Stimulated activated CD4-positive, alpha-beta T cell treated with anti-CD3 and anti-CD28 coated beads, TNF-alpha, amount 100 ng/mL, for 1 hour (primary cell): ENCODE results near the gene CPNE4.

Experiments used
- DNase-seq, 3 donors: peaks; one replicate each; pipeline ENCODE4 v3.0.0-alpha.2; 2020; ENCODE audit warnings: low read depth in 3 of 3, low spot score in 1 of 3

Gene CPNE4

DNA sequence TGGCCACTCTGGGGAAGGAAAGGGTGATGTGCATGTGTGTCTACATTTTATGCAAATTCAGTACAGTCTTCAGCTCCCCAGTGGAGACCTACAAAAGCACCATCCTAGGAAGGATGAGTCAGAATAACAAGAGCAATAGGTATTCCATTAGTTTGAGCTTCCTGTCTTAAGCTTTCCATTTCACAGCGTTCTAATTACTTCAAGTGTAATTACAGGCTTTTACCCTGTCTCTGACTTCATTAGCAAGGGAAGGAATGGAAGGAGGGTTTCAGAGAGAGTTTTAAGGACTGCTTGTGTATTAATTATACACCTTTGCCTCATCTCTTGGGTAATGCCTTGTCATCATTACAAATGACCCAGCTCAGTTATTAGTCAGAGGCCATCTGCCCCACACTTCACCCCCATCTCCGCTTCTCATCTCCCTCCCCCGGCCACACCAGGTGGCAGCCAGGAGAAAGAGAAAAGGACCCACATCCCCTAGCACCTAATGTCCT lies 329.2 kb downstream of the CPNE4 start:
- no peak for DNase-seq

DNA sequence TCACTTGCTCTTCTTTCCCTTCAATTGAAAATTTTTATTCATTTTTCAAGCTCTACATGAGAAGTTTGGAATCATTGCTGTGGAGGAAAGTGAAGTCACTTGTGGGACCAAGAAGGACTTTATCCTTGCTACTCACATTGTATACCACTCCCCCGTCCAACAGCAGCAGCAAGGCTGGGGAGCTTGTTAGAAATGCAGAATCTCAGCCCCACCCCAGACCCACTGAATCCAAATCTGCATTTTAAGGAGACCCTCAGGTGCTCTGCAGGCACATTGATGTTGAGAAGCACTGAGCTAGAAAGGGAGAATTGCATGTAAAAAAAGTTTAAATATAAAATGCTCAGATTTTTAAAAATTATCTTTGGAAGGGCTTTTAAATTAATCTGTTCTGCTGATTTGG lies 329.7 kb downstream of the CPNE4 start:
- no peak for DNase-seq

DNA sequence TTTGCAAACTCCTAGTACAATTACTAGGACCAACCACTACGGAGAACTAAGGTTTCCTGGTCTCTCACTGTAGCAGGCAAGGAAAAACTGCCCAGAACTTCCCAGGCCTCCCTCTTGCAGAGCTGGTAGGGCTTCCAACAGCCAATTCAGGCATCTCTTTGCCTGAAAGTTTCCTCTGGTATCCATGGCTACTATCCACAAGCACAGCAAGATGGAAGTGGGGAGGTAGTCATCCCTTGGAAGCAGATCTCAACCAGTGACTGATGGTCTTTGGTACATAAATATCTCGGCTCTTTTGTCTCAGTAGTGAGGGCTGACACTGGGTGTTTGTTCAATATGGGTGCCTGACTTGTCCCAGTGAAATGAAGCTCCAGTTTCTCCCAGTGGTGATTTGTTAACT lies 330.7 kb downstream of the CPNE4 start:
- no peak for DNase-seq

DNA sequence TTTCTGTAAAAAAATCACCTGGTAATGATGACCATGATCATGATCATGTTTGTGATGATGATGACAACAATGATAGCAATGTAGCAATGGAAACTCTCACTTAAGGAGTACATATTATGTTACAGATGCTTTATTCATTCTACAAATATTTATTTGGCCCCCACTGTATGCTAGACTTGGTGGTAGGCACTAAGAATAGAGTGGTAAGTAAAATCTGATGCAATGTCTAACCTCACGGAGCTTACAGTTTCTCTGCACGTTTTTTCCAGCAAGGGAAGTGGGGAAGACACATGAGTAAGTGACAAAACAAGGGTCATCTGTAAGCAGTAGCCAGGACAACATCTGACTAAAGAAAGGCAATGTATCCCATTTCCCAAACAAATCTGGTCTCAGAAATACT lies 332.7 kb downstream of the CPNE4 start:
- no peak for DNase-seq

DNA sequence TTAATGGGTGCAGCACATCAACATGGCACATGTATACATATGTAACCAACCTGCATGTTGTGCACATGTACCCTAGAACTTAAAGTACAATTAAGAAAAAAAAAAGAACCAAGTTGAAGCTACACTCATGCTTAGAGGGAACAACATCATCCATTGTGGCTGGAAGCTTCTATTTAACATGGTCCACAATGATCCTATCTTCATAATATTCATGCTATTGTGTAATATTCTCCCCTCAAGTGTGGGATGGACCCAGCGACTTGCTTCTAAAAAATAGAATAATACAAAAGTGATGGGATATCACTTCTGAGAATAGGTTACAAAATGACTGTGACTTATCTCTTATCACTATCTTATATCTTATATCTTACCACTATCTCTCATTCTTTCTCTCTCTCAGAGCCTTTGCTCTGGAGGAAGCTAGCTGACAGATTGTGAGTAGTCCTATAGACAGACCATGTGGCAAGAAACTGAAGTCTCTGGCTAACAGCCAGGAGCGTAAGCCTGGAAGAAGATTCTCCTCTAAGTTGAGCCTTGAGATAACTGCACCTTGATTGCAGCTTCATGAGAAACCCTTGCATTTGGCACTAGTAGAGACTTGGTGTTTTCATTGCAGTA lies 333.6 kb downstream of the CPNE4 start:
- DNase-seq = no peak

DNA sequence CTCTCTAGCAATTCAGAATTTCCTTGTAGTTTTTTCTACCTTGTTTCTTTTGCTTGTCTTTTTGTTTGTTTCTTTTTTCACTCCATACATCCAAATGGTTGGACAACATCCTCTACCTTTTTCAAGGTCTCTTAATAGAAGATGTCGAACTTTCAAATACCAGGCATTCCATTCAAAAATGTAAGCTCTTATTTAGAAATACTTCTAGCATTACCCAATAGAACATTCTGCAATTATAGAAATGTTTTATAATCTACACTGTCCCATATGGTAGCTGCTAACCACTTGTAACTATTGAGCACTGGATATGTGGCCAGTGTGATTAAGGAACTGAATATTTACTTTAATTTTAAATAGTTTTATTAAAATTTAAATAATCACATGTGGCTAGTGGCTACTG lies 335.8 kb downstream of the CPNE4 start:
- DNase-seq = no peak

DNA sequence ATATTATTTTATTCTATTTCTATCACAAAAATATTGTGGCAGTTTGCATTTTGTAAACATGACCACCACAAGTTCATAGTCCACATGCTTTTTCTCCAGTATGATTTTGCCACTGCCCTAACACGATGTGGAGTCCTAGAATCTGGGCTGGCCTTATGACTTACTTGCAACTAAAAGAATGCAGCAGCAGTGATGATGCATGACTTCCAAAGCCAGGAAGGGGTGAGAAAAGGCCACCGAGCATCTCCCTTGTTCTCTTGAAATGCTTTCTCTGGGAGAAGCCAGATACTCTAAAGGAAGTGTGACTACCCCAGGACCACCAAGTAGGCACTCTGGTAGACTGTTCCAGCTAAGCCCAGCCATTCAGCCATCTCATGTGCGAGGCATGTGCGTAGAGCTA lies 340.4 kb downstream of the CPNE4 start:
- DNase-seq = no peak

DNA sequence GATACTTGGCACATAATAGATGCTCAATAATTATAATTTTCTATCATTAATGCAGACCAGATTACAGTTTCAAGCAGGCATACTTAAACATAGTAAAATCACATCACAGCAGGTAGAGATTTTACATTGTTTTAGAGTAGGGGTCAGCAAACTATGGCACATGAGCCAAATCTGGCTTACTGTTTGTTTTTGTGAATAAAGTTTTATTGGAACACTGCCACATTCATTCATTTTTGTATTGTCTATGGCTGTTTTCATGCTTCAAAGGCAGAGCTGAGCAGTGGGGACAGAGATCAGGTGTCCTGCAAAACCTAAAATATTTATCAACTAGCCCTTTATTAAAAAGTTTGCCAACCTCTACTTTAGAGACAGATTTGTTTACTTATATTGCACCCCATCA lies 342.5 kb downstream of the CPNE4 start:
- DNase-seq = no peak

DNA sequence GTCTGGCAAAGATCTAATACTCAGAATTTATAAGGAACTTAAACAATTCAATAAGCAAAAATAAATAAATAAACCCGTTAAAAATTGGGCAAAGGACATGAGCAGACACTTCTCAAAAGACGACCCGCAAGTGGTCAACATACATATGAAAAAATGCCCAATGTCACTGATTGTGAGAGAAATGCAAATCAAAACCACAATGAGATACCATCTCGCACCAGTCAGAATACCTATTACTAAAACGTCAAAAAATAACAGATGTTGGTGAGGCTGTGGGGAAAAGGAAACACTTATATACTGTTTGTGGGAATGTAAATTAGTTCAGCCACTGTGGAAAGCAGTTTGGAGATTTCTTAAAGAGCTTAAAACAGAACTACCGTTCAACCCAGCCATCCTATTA lies 344.0 kb downstream of the CPNE4 start:
- no peak for DNase-seq

DNA sequence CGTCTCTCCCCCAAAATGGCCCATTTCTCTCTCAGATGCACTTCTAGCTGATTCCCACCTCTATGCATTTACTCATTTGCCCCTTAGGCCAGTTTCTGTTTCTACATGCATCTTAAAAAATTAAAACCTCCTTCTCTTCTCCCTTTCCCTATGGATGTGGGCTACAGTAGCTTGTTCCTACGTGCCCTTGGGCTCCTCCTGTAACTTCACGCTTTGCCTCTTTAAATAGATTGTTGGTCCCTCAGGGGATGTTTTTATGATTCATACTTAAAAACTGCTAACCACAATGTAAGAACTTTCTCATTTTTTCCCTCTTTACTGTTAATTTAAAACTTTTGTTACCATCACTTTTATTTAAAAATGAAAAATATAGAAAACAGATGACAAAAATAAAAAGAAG lies 346.4 kb downstream of the CPNE4 start:
- DNase-seq = no peak

DNA sequence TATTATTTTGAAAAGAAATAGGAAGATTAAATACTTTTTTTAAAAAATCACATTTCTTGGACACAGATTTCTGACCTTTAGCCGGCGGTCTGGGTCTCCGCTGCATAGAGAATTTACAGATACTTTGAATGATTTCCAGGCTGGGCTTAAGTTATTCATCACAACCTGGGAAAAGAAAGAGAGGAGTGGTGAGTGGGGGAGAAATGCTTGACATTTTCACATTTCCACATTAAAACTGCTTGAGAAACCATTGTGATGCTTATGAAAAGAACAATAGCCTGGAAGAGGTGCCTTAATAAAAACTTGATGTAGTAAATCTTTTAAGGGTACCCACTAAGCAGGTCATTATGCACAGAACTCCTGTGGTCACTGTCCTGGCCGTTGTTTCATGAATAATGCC lies 365.2 kb downstream of the CPNE4 start:
- no peak for DNase-seq

DNA sequence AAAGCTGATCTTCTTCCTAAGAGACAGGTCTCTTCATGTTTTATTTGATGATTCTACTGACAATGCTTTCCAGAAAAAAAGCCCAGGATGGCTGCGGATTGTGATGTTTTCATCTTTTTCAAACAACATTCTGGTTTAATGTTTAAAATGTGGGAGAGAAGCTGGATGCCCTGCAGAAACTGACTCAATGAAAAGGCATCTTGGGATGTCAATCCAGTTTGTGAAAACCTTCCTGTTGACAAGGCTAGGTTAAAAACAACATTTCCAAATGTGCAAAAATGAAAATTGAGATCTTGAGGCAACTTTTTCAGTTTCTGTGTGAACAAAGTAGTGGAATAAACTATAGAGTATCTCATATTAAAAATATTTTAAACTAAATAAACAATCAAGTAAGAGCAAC lies 376.0 kb downstream of the CPNE4 start:
- no peak for DNase-seq

DNA sequence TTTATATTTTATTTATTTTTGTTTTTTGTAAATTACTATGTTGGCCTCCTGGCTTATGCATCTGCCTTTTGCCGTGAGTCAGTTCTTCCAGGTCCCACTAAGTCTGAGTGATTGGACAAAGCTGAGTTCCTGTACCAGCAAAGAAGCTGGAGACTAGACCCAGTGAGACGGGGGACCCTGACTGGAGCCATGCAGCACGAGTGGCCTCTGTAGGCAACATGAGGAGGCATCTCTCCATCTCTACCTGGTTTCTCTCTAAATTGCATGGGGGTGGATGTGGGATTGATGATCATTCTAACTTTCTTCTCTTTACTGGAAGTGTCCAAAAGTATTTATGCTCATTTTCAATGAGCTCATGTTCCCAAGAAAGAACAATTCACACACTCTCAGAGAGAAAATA lies 376.7 kb downstream of the CPNE4 start:
- no peak for DNase-seq

DNA sequence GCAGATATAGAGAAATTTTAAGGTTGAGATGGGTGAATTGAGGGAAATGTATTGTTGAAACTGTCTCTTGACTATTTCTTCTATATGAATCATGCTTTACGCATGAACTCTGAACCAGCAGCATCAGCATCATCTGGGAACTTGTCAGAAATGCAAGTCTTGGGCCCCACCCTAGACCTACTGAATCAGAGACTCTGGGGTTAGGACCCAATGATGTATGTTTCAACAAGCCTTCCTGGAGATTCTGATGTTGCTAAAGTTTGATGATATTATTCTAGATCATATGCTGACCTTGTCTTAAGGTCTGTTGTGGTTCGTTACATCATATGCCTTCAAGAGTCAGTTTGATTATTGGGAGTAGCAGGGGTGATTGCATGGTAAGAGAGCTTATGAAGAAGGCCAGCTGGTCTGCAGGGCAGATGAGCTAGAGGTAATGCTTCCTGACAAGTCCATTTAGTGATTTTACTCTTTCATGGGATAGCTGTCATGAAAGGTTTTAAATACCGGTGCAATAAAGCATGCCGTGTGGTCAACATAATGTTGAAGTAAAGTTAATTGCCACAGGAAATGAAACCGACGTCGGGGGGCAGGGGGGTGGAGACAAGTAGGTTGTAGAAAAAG lies 379.6 kb downstream of the CPNE4 start:
- no peak for DNase-seq

DNA sequence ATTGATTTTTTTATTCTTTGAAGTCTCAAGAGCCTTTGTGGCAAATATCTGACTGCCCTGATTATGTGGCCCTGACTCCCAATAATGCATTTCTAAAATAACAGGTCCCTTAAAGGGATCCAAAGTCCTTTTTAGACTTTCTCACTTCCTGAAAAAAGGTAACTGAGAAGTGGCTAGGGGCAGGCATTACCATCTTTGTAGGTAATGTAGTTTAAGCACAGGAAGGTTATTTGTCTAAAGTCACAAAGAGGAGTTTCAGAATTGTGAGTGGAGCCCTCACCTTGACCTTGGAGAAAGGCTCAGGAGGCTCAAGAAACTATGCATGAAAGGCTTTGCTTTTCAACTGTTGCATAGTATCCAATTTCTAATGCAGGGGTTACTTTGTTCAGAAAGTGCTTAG lies 389.2 kb downstream of the CPNE4 start:
- no peak for DNase-seq

DNA sequence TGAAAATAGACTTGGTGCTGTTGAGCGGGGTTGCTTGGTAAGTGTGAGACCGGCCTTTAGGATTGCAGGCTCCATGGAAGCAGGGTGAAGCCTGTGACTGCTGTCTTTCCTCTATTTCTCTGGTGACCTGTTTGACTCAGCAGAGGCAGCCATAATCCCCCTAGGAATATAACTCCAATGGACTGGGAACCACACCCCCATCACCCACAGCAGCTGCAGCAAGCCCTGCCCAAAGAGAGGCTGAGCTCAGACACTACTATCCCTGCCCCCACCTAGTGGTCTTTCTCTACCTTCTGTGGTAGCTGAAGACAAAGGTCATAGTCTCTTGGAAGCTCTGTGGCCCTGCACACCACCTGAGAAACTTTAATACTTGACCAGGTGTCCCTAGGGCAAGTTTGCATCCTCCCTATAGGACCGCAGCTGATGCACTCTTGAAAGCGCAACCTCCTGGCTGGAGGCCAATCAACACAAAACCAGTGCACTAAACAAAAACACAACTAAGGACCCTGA lies 398.5 kb downstream of the CPNE4 start:
- DNase-seq = no peak

DNA sequence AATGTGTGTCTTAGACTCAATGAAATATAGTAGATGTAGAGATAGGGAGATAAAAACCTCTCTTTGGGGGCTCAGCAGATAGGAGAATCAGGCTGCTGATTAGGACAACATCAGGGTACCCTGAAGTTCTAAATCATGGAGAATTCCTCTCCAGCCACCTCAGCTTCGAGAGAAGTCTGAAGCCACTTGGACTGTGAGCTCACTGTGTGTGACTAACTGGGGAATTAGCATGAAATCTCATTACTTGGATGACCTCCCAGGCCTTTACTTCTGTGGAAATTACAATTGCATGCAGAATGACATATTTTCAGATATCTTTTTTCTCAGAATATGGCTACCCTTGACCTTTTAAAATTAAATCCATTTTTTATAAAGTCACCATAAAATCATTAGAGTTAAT lies 404.0 kb downstream of the CPNE4 start:
- DNase-seq = no peak

DNA sequence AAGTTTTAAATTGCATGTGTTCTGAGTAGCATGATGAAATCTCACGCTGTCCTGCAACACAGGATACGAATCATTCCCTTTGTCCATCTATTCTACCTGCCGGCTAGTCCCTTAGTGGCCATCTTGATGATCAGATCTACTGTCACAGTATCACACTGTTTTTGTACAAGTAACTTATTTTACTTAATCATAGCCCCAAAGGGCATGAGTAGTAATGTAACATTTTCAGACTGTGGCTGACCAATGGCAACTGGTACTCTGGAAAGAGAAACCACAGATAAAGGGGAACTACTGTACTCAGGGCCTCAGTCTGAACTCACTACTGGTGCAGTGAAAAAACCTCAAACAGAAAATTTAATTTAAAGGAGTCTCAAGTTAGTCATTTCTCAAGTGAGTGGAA lies 404.7 kb downstream of the CPNE4 start:
- DNase-seq = no peak

DNA sequence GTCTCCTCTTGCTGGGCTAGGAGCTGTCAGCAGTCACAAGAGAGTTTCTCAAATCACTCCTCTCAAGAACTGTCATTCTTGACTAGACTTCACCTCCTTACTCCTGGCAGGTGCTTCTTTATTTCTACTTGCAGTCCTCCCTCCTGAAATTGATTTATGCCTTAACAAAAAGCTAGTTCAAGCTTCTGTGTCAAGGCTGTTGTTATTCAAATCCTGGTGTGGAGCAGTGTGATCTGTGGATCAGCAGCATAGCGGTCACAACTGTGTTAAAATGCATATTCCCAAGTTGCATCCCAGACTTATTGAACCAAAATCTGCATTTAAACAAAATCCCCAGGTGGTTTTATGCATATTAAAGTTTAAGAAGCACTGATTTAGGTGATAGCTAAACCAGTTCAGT lies 411.4 kb downstream of the CPNE4 start:
- DNase-seq = no peak

DNA sequence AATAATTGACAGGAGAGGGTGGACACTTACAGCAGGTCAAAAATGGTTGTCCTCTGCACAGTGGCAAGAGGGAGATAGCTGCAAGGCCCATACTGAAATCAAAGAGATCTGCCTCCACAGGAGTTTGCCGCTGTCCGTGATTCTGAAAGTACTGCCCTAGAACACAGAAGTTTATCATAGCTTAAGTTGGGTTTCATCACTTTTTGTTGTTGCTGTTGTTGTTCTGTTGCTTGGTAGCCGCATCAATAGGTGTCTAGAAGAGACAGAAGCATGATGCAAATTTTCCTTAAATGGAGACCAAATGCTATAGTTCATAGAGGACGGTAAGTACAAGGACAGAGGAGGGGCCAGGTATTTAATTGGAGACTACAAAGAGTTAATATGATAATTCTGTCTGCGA lies 412.1 kb downstream of the CPNE4 start:
- DNase-seq = no peak

DNA sequence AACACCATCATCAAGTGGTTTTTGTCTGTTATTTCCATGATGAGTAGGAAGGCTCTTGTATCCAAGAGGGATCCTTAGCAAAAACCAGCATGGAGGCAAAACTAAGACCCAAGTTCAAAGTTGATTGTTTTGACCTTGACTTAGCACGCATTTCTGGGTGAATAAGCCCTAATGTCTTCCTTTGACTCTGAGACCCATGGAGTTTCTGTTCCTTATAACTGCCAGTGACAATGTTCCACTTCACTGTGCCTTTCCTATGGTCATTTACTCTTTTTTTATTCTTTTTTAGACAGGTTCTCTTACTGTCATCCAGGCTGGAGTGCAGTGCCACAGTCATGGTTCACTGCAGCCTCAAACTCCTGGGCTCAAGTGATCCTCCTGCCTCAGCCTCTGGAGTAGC lies 413.8 kb downstream of the CPNE4 start:
- DNase-seq = no peak

DNA sequence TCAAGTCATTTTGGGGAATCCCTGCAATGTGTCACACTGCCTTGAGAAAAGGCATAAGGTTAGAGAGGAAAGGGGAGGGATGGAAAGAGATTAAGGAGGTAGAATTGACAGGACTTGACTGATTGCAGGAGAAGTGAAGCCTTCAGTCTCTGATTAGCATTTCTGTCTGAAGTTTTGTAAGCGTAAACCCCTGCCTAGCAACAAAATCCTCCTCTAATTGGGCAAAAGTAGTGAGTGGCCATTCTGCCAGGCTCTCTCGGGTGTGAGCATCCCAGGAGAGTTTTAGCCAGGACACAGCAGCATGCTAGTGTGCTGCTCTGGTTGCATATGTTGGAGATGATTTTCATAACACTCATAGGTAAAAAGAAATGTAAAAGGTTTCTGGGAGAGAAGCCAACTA lies 415.0 kb downstream of the CPNE4 start:
- DNase-seq = no peak

DNA sequence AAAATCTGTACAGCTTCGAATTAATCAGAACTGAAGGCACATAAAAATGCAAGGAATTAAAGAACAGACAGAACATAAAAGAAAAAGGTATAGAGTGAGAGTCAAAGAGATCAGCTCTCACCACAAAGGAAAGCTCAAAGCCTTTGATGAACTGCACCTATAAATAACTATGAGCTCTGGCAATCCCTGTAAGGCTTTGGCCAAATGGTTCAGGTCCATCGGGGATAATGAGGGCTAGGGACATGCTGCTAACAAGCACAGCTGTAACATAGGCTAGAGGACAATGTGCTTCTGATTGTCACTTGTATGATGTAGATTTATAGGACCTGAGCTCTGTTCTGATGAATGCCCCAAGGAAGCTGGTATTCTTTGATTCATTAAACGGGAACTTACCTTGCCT lies 418.1 kb downstream of the CPNE4 start:
- DNase-seq = no peak
